ENCODE results near the gene MEGF11.

DNA sequence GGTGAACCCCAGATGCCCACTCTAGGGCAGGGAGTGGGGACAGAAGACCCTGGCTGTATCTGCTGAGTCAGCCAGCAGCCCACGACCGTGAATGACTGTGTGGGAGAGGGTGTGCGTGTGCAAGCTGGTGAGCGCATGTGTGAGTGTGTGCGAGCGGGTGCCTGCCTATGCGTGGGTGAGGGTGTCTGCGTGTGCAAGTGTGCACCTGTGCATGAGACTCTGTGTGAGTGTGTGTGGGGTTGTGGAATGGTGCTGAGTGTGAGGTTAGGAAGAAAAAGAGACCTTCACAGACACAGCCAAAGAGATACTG, 235.1 kb downstream of the MEGF11 start:
- TF ChIP-seq, protein P1, sequence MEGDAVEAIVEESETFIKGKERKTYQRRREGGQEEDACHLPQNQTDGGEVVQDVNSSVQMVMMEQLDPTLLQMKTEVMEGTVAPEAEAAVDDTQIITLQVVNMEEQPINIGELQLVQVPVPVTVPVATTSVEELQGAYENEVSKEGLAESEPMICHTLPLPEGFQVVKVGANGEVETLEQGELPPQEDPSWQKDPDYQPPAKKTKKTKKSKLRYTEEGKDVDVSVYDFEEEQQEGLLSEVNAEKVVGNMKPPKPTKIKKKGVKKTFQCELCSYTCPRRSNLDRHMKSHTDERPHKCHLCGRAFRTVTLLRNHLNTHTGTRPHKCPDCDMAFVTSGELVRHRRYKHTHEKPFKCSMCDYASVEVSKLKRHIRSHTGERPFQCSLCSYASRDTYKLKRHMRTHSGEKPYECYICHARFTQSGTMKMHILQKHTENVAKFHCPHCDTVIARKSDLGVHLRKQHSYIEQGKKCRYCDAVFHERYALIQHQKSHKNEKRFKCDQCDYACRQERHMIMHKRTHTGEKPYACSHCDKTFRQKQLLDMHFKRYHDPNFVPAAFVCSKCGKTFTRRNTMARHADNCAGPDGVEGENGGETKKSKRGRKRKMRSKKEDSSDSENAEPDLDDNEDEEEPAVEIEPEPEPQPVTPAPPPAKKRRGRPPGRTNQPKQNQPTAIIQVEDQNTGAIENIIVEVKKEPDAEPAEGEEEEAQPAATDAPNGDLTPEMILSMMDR (IDR thresholded peaks at IDR 0.05) = no peak
- TF ChIP-seq POLR2A (IDR thresholded peaks at IDR 0.05) = no peak

Data from Peyer's patch (tissue), 4 donors.